Stimulated activated CD8-positive, alpha-beta memory T cell treated with anti-CD3 and anti-CD28 coated beads, Interleukin-7, amount 100 ng/mL, for 48 hours (primary cell): Measurements from ENCODE around the gene FOXP4.
"Not testable (repeated sequence)": the region's sequence is repeated elsewhere in the genome, so short reads cannot be mapped to it uniquely, and the experiment has no call there.

Source experiments
- DNase-seq, 2 donors: peaks; one replicate each; pipeline ENCODE4 v3.0.0-alpha.2; 2020; ENCODE audit warnings: low read depth in 1 of 2; ENCODE audit errors: extremely low read depth in 1 of 2

The FOXP4 gene

DNA sequence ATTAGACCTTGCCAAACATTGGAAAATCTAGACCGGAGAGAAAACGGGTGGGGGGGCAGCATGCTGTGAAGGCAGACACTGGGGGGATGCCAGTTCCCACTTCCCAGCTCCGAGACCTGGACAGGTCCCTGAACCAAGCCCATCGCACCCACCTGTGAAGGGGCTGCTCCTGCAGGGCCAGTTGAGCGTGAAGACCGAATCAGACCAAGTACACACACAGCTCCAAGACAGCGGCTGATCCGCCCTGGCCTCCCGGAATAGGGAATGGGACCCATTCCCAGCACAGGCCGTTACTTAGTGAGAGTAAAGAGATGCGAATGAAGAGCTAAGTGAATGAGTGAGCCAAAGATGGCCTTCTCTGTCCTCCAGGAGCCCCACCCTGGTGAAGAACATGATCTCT is 50.6 kb downstream of the FOXP4 start:
- no peak for DNase-seq

DNA sequence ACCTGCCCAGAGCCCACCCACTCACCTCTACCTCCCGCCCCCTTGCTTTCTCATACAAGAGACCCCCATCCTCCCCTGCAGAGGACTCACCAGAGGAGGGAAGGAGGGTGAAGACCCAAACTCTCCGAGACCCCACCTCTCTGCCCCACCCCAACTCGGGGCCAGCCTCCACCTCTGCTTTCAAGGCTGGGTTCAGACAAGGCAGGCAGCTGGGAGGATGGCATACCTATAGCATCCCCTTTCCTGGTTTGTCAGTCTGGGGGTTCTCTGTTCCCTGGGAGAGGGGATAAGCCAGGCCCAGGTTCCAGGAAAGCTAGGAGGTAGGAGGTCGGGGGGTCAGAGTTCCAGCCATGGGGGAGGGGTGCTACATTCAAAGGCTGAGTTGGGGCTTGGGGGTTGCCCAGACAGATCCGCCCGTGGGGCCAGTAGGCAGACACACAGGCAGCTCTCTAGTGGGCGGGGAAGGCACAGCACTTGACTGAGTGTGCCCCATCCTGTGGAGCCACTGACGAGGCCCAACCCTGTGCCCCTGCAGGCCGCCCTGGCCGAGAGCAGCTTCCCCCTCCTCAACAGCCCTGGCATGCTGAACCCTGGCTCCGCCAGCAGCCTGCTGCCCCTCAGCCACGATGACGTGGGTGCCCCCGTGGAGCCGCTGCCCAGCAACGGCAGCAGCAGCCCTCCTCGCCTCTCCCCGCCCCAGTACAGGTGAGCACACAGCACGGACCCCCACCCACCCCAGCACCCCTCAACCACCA is 51.2 kb downstream of the FOXP4 start:
- no peak for DNase-seq

DNA sequence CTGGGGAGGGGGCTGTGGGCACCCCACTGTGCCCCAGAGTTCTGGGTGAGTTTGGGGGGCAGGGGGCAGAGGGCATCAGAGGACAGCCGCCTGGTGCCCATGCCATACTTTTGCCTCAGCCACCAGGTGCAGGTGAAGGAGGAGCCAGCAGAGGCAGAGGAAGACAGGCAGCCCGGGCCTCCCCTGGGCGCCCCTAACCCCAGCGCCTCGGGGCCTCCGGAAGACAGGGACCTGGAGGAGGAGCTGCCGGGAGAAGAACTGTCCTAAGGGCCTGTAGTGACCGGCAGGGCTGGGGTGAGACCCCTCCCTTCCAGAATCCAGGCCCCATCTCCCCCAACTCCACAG is 52.5 kb downstream of the FOXP4 start:
- no peak for DNase-seq

DNA sequence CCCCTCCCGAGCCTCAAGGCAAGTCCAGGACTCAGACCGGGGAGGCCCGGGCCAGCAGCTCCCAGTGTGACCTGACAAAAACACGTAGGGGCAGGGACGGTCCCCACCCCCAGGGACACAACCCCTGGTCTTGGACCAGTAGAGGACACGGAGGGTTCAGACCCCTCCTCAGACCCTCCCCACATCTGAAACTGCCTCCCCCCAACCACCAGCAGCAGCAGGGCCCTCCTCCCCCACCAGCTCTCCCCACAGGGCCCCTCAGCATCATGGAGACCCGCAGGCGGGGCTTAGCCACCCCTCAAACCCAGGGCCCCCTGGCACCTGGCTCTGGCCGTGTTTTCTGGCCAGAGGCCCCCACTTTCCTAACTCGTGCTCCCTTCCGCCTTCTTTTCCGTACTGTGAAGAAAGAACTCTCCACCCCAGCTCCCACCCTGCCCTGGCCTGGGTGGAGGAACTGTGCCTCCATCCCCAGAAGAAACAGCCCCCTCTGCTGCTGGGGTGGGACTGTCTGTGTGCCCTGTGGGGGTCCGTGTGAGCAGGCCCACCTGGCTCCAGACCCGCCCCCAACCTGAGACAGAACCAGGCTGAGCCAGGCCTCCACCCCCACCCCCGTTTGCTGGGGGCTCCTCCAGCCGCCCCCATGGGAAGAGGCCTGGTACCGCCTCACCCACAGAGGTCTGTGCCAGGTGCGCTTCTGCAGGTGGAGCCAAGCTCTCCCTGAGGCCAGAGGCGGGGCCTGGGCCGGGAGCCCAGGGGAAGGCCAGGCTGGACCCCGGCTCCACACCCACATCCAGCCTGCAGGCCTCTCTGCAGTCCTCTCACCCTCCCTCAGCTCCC is 53.1 kb downstream of the FOXP4 start:
- no peak for DNase-seq

DNA sequence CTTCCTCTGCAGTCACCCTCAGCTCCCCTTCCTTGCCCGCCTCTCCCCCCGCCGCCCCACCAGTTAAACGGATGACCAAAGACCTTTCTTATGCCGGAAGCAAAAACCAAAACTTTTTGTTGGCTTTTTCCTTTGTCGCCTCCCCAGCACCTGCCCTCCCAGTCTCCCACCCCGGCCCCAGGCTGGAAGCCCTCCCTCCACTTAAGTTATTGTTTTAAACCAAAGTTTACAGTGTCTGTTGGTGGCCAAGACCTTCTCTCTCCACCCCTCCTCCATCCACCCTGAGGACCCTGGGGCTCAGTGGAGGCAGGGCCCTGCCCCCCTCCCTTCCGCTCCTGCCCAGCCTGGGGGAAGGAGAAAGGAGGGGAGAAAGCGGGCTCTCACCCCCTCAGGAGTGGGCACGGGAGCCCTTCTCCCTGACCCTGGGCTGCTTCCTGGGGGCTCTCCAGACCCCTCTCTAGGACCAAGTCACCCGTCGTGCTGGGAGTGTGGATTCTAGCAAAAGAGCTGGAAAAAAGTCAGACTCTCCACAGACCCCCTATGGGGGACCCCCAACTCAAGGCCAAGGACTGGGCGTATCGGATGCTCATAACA is 53.8 kb downstream of the FOXP4 start:
- DNase-seq, result no peak

DNA sequence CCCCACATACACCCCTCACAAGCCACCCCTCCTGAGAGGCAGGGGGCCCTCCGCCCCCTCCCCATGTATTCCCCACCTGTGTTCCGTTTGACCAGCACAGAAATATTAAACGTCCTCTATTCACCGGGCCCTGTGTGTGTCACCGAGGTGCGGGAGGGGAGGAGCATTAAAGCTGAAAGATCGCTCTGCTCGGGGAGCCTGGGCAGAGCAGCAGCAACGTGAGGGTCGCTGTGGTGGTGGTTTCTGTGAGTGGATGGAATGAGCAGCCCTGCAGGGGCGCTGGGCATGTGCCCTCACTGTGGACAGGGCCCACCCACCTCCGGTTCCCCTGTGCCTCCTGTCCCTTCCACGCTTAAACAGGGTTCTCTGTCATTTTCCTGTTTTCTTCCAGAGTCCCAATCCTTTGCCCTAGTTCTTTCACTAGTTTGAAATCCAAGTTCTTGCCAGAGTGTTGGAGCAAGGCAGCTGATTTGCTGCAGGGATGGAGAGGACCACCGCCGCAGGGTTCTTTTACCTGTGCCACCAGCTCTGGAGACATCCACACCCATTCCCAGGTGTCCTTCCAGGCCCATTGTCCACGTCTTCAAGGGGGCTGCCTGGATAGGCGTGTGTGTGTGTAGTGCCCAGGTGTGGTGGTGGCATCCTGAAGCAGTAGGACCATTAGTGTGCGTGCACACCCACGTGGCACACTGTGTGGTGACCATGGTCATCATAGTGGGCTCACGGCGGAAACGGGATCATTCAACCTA is 54.5 kb downstream of the FOXP4 start:
- DNase-seq, result no peak

DNA sequence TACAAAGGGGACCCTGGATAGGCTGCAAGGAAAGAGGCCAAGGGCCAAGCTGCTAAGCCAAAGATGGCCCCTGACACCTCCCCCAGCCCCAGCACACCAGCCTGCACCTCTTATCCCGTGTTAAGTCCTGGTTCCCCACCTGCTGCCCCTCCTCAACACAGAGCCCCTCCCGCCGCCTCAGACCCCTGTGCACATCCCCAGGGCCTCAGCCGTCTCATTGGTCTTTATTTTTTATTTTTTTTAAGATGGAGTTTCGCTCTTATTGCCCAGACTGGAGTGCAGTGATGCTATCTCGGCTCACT is 55.0 kb downstream of the FOXP4 start:
- DNase-seq, result no peak

DNA sequence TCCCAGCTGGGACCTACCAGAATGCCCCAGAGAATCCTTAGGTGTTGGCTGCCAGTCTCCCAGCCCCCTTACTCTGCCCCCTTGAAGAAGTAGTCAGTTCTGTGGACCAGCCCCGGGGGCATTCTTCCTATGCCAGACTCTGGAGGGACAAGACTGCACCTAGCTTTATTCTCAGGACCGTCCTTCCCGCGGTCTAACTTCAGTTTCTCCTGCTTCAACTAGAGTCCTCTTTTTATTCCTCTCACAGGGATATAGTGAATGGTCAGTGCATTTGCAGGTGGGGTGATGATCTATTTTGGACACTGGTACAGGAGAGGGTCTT is 56.2 kb downstream of the FOXP4 start:
- no peak for DNase-seq

DNA sequence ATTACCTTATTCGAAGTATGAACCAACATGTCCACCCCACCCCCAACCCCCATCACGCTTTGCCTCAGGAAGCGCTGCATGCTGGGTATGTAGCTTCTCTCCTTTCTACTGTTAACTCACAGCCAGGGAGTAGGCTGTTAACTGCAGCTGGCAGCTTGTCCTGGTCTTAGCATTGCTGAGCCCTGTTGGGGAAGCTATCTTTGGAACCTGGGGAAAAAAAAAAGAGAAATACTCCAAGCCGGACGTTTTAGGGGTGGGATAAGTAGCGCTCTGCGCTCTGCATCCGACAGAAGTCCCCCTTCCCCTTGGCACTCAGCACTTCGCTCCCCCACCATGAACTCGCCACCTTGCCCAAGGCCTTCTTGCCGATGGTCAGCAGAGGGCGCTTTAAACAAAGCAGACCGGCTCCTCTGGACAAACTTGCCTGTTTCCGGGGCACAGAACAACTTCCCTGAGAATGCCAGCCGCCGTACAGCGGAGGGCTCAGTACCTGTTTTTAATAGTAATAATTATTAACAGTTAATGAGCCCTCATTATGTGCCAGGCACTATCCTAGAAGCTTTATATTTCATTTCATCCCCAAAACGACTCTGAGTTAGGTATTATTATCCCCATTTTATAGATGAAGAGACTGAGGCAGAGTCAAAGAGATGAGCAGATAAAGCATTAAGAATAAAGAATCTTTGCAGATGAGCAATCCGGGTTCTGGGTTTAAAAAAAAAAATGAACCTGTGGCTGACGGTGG is 56.9 kb downstream of the FOXP4 start:
- peak; percentile 38 to 53 for DNase-seq

DNA sequence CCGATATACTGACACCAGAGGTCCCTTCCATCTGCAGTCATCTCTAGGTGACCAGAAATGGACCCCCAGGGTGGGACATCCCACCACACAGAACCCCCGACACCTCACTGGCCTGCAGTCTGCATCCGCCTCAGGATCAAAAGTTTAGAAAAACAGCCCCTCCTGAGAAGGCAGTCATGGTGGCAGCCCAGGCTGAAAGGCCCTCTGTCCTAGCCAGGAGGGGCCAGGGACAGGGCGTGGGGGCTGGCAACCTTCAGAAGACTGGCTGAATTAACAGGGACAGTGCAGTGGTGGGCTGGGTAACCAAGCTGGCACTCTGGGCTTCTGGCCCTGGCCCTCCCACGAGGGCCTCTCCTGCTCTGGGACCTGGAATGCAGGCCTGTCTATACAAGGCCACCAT is 57.8 kb downstream of the FOXP4 start:
- DNase-seq, result no peak

DNA sequence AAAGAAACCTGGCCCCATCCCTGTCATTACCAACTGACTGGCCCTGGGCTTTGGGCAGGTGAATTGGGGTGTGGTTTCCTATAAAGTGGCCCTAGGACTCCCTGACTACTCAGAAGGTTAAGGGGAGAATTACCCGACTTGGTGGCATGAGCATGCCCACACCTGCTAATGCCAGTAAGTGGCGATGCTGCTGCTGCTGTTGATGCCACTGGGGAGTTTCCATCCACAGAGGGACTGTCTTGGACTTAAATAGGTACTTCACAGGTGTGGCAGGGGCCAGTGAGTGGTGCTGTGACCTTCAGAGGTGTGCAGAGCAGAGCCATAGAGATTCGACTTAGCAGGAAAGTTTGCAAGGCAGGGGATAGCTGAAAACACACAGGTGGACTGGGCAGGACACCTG is 59.5 kb downstream of the FOXP4 start:
- no peak for DNase-seq

DNA sequence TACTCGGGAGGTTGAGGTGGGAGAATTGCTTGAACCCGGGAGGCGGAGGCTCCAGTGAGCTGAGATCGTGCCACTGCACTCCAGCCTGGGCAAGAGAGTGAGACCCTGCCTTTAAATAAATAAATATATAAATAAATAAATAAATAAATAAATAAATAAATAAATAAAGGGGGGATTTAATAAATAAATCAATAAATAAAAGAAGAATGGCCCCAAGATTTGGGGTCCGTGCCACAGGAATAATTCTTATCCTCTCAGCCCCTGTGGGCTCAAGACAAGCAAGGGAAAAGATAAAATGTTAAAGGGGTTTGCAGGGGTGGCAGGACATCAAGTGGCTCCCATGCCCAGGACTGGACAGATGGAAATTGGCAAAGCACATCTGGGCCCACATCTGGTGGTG is 60.9 kb downstream of the FOXP4 start:
- no peak for DNase-seq

DNA sequence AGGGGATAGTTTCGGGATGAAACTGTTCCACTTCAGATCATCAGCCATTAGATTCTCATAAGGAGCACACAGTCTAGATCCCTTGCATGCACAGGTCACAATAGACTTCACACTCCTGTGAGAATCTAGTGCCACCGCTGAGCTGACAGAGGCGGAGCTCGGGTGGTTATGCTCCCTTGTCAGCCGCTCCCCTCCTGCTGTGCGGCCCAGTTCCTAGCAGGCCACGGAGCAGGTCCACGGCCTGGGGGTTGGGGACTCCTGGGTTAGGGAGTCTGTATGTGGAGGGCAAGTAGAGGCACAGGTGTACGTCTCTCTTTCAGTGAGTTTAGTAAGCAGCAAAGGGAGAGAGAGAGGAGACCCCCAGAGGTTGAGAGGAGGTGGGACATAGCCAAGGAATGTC is 61.6 kb downstream of the FOXP4 start:
- no peak for DNase-seq

DNA sequence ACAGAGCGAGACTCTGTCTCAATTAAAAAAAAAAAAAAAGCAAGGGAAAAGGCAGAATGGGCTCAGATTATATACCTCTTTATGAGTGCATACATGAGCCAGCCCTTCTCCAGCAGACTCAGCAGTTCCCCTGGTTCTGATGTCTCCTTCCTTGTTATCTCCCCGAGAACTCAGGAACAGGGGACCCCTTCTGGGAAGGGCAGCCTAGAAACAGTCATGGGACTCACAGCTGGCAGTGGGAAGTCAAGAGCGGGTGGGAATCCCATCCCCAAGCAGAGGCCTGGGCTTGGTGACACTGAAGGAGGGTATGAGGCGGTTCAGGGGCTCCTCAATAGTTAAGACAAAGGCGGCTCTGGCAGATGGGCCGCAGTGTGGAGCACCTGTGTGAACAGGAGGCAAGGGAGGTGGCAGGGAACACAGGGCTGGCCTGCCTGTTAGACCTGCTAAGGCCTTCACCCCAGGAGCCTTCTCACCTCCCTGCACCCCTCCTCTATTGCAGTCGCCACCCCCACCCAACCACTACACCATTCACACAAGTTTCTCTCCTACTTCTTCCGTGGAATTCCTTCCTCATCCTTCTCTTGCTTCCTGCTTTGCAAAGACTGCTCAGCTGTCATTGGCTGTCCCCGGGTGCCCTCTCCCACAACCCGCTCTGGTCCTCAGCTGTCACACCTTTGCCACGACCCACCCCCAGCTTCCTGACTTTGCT is 62.4 kb downstream of the FOXP4 start:
- DNase-seq, result no peak

DNA sequence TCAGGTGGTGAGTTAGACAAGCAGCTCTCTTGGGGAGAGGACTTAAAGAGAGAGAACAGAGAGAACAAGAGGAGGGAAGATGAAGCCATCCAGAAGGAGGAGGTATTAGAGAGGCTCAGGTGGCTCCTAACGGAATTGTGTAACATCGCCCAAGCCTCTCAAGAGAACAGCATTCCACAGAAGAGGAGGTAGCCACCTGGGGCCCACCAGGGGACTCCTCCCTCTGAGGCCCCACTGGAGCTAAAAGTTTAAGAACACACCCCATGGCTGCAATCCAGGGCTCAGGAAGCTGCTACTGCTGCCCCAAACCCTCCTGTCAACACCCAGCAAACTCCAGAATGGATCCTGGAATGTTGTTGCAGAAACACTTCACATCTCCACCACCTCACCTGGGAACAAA is 68.5 kb downstream of the FOXP4 start:
- no peak for DNase-seq

DNA sequence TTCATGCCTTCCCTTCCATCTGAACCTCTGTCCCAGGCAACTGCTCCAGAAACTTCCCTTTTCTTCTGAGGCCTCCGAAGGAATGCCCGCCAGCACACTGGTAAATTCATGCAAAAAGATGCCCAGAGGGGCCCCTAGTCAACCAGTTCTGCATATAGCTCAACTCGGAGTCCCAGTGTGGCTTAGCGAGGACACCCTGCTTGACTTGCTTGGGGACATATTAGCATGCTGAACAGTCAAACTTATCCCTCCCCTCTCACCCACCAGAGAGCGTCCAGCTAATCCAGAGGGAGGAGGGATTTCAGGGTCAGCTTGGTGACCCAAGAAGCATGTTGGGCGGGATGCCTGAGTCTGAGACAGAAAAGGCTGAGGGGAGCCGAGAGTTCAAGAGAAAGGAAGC is 69.1 kb downstream of the FOXP4 start:
- no peak for DNase-seq

DNA sequence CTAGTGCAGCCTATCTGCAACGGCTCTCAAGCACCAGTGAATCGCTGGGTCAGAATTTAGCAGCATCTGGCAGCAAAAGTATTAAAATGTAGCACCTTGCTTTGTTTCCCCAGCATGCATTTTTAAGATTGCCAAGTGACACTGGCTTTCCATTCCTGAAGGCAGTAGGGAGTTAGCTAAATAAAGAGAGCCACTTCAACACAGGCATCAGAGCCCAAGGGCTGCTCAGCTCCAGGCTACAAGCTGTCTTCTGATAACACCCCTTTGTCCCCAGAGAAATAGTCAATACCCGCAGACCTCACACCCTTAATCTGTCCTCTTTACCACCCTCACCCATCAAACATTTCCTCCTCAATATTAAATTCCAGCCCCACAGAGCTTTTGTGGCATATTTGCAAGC is 72.4 kb downstream of the FOXP4 start:
- no peak for DNase-seq

DNA sequence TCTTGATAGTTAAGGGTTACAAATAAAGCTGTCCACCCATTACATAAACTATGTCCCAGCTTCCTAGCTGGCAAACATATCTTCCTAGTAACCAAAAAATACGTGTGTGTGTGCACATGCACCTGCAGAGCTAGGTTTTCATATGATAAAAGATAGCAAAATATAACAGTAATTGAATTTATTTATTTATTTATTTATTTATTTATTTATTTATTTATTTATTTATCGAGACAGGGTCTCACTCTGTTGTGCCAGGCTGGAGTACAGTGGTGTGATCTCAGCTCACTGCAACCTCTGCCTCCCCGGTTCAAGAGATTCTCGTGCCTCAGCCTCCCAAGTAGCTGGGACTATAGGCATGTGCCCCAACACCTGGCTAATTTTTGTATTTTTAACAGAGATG is 73.0 kb downstream of the FOXP4 start:
- DNase-seq, result not testable (repeated sequence)

DNA sequence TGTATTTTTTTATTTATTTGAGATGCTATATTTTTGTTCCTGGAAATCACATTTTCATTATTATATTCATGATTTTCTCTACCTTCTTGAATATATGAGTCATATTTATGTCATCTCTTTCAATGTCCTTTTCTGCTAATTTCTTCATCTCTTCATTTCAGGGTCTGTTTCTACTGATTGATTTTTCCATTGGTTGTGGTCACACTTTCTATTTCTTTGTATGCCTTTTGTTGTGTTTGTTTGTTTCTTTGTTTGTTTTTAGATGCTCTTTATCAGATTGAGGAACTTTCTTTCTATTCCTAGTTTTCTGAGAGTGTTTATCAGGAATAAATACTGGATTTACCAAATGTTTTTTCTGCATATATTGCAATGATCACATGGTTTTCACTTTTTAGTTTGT is 75.2 kb downstream of the FOXP4 start:
- DNase-seq, result no peak

DNA sequence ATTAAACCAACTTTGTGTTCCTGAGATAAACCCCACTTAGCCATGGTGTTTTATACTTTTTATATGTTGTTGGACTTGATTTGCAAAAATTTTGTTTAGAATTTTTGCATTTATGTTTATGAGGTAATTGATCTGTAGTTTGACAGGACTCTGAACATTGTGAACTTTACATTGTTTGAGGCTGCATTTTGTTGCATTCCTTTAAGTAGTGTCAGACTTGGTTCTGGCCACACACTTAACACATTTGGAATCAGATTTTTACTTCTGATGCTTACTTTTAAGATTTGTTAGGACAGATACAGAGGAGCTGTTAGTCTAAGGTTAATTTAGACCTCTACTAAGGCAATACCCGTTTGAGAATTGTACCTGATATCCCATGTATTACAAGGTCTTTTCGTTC is 75.6 kb downstream of the FOXP4 start:
- DNase-seq, result no peak
